ENCODE data around the gene MATR3. TPM values are rescaled to one million over a fixed set of nuclear protein-coding genes. Genes with fewer than 3 reads are reported as not detected.

MATR3 gene
- total and polyA plus RNA-seq, 2 of the 4 experiments (the other 2 are of a cell fraction): 81.4 to 367 TPM

DNA sequence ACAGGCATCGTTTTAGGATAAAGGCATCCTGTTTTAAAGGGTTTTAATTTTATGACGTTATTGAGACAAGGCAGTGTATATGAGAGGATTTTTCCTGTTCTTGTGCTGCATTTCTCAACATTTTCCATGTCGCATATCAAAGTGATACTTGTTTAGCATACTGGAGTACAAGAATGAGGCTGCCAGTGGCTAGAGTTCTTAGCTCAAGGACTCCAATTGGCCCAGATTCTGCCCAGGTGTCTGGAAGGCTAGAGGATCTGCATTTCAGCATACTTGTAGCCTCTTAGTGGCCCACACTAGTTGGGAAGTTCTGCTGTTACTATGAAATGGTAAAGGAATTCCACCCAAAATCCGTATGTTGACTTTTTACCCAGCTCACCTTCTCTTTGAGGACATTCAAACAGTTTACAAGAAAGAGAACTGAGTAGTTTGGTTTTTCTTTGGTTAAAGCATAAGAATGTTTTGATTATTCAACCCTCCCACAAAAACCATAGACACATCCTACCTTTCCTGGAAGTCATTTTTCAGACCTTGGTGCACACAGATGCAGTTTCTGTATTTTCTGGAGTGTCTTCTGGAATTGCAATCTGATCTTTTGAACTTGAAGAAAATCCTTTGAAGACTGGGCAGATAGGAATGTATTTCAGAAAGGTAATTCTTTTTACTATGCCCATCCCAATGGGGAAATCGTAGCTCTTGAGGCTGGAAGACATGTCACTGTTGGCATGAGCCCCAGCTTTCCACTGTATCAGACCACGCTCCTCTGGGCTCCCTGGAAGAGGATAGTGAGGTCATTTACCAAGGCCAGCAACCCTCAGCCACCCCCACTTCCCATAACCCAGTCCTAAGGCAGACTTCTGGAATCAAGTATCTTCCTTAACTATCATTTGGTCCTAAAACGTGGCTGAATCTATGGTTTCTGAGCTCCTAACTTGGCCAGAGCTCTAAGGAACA, 78.2 kb downstream of the MATR3 start:
- Histone ChIP-seq H4K8ac (ENCODE audit: low read depth in 2 of 2, low read length in 2 of 2) (no peak overlapping the region), H3K9ac (ENCODE audit: low read depth, low read length) (no peak overlapping the region), H3K27ac (ENCODE audit: insufficient read depth, low read length) (no peak overlapping the region), H3K18ac (ENCODE audit: low read depth, low read length) (no peak overlapping the region), H2BK5ac (ENCODE audit: low read depth, low read length, poor library complexity, severe bottlenecking) (no peak overlapping the region), H2BK20ac (ENCODE audit: low read depth, low read length) (no peak overlapping the region), H3K14ac (replicated peaks; ENCODE audit: low read depth, low read length) (no peak overlapping the region), H2AK5ac (ENCODE audit: low read depth, low read length) (no peak overlapping the region), H3K9me1 (ENCODE audit: insufficient read depth, low read length) (peaks cover 26% of the 10 kb centered on the region), H3K4me3 (ENCODE audit: insufficient read depth, low read depth, low read length) (no peak overlapping the region), H2BK15ac (ENCODE audit: low read depth, low read length) (no peak overlapping the region), H3K79me1 (ENCODE audit: low read depth in 1 of 2, low read length in 2 of 2) (peaks cover 8 to 31% of the 10 kb centered on the region in 2 experiments), H3K23ac (ENCODE audit: low read depth, low read length) (no peak overlapping the region), H3K4me2 (ENCODE audit: low read depth, low read length) (no peak overlapping the region), H2AFZ (replicated peaks; ENCODE audit: low read length, poor library complexity) (no peak overlapping the region), H2BK120ac (ENCODE audit: low read depth, low read length) (no peak overlapping the region), H2AK9ac (replicated peaks; ENCODE audit: low read depth, low read length, poor library complexity) (no peak overlapping the region), H3K9me3 (ENCODE audit: control insufficient read depth, insufficient read depth, low read length) (no peaks in the 10 kb centered on the region), H3K36me3 (ENCODE audit: control insufficient read depth, insufficient read depth, low read length) (peaks cover 32% of the 10 kb centered on the region), H3K4ac (ENCODE audit: low read depth, low read length) (no peak overlapping the region), H4K20me1 (ENCODE audit: insufficient read depth, low read length) (peaks cover 22% of the 10 kb centered on the region; the same call in 1 of the 2 replicates), H4K5ac (ENCODE audit: low read depth, low read length) (no peak overlapping the region), H3K4me1 (ENCODE audit: control insufficient read depth, insufficient read depth, low read length) (peaks cover 11% of the 10 kb centered on the region), H3K56ac (ENCODE audit: extremely low read depth, insufficient read depth, low read length) (no peak overlapping the region), H4K91ac (ENCODE audit: insufficient read depth, low read depth, low read length) (no peak overlapping the region), H3K27me3 (ENCODE audit: control insufficient read depth, insufficient read depth, low read length) (no peaks in the 10 kb centered on the region)
- TF ChIP-seq RFX5 (IDR thresholded peaks at IDR 0.05; ENCODE audit: low read depth, low read length) (no peak), RAD21 (IDR thresholded peaks at IDR 0.05; ENCODE audit: low read length) (no peak), CHD1 (IDR thresholded peaks at IDR 0.05; ENCODE audit: low read depth, low read length) (no peak), RCOR1 (IDR thresholded peaks at IDR 0.05; ENCODE audit: insufficient replicate concordance, low read length) (no peak), BHLHE40 (IDR thresholded peaks at IDR 0.05; ENCODE audit: low read depth, low read length) (no peak), FOS (IDR thresholded peaks at IDR 0.05; ENCODE audit: low read depth, low read length) (no peak), MXI1 (IDR thresholded peaks at IDR 0.05; ENCODE audit: borderline replicate concordance, low read depth, low read length) (no peak), MAZ (IDR thresholded peaks at IDR 0.05; ENCODE audit: borderline replicate concordance, low read depth, low read length) (no peak), NFE2L2 (IDR thresholded peaks at IDR 0.05; ENCODE audit: low read depth, low read length) (no peak), SMC3 (IDR thresholded peaks at IDR 0.05; ENCODE audit: low read depth, low read length) (no peak), POLR2A (IDR thresholded peaks at IDR 0.05; ENCODE audit: low read depth, low read length) (no peak)
- TF ChIP-seq, protein P1, sequence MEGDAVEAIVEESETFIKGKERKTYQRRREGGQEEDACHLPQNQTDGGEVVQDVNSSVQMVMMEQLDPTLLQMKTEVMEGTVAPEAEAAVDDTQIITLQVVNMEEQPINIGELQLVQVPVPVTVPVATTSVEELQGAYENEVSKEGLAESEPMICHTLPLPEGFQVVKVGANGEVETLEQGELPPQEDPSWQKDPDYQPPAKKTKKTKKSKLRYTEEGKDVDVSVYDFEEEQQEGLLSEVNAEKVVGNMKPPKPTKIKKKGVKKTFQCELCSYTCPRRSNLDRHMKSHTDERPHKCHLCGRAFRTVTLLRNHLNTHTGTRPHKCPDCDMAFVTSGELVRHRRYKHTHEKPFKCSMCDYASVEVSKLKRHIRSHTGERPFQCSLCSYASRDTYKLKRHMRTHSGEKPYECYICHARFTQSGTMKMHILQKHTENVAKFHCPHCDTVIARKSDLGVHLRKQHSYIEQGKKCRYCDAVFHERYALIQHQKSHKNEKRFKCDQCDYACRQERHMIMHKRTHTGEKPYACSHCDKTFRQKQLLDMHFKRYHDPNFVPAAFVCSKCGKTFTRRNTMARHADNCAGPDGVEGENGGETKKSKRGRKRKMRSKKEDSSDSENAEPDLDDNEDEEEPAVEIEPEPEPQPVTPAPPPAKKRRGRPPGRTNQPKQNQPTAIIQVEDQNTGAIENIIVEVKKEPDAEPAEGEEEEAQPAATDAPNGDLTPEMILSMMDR (conservative IDR thresholded peaks at IDR 0.05; ENCODE audit: low read depth, low read length): no peak
- TF ChIP-seq, protein P2, sequence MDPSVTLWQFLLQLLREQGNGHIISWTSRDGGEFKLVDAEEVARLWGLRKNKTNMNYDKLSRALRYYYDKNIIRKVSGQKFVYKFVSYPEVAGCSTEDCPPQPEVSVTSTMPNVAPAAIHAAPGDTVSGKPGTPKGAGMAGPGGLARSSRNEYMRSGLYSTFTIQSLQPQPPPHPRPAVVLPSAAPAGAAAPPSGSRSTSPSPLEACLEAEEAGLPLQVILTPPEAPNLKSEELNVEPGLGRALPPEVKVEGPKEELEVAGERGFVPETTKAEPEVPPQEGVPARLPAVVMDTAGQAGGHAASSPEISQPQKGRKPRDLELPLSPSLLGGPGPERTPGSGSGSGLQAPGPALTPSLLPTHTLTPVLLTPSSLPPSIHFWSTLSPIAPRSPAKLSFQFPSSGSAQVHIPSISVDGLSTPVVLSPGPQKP (IDR thresholded peaks at IDR 0.05; ENCODE audit: borderline replicate concordance, low read depth, low read length): no peak
- TF ChIP-seq, protein P3, sequence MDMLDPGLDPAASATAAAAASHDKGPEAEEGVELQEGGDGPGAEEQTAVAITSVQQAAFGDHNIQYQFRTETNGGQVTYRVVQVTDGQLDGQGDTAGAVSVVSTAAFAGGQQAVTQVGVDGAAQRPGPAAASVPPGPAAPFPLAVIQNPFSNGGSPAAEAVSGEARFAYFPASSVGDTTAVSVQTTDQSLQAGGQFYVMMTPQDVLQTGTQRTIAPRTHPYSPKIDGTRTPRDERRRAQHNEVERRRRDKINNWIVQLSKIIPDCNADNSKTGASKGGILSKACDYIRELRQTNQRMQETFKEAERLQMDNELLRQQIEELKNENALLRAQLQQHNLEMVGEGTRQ (IDR thresholded peaks at IDR 0.05; ENCODE audit: low read depth, low read length): no peak
- ATAC-seq (ENCODE audit: low read depth) (no peak), DNase-seq (peak; percentile 43)
- ChIA-PET CTCF (no interaction called here), POLR2A (ENCODE audit: unreplicated experiment) (no interaction called here)
- BruUV-seq (replicated peaks): no TSS peak
- 94% methylated on average over 2 of the region's 7 CpGs; no CpG with 5 or more reads in 1 of the 2 experiments for WGBS, 2 experiments (ENCODE audit: extremely low coverage in 2 of 2, insufficient read length in 1 of 2)
- in situ Hi-C loops (cut with MboI; ENCODE audit: low sequenced_read_pairs) (no loop called here), dilution Hi-C loops (cut with HindIII; ENCODE audit: low sequenced_read_pairs, unreplicated experiment) (no loop called here), intact Hi-C loops (cut with micrococcal nuclease) (no loop called here)

All from IMR-90 (cell line).